H9 (cell line): ENCODE data around the gene ERN1. TPM values are rescaled to one million over a fixed set of nuclear protein-coding genes. Genes with fewer than 3 reads are reported as not detected.

Source experiments
- DNase-seq: peaks from one replicate; pipeline ENCODE4 v3.0.0-alpha.2; 2017
- H2AFZ ChIP-seq: one replicate; pipeline ENCODE4 v1.6.1; 2013; ENCODE audit warnings: mild to moderate bottlenecking, low read length, control low read depth, moderate library complexity
- H2AK5ac ChIP-seq: 2 replicates; pipeline ENCODE4 v1.6.1; 2013; ENCODE audit warnings: low read length, control low read depth, mixed read lengths; ENCODE audit not compliant: insufficient read length
- H2BK120ac ChIP-seq: one replicate; pipeline ENCODE4 v1.6.1; 2013; ENCODE audit warnings: low read depth, mild to moderate bottlenecking, low read length, control low read depth, inconsistent platforms; ENCODE audit not compliant: poor library complexity, severe bottlenecking
- H2BK12ac ChIP-seq: 2 replicates; pipeline ENCODE4 v1.6.1; 2013; ENCODE audit warnings: low read length, control low read depth, mixed read lengths, low read depth; ENCODE audit not compliant: insufficient read length
- H2BK15ac ChIP-seq: 2 replicates; pipeline ENCODE4 v1.6.1; 2013; ENCODE audit warnings: low read depth, low read length, control low read depth
- H2BK20ac ChIP-seq: one replicate; pipeline ENCODE4 v1.6.1; 2013; ENCODE audit warnings: low read depth, mild to moderate bottlenecking, low read length, control low read depth, inconsistent platforms; ENCODE audit not compliant: poor library complexity, severe bottlenecking
- H2BK5ac ChIP-seq: 2 replicates; pipeline ENCODE4 v1.6.1; 2013; ENCODE audit warnings: low read length, control low read depth, mixed read lengths; ENCODE audit not compliant: insufficient read length
- H3K14ac ChIP-seq: 2 replicates; pipeline ENCODE4 v1.6.1; 2013; ENCODE audit warnings: low read length, control low read depth; ENCODE audit not compliant: insufficient read depth
- H3K18ac ChIP-seq: 2 replicates; pipeline ENCODE4 v1.6.1; 2013; ENCODE audit warnings: low read depth, mild to moderate bottlenecking, mixed read lengths, low read length, control low read depth; ENCODE audit not compliant: insufficient read length
- H3K23ac ChIP-seq: 2 replicates; pipeline ENCODE4 v1.6.1; 2013; ENCODE audit warnings: low read length, control low read depth, mixed read lengths, low read depth; ENCODE audit not compliant: insufficient read length
- H3K23me2 ChIP-seq: 2 replicates; pipeline ENCODE4 v1.6.1; 2013; ENCODE audit warnings: low read depth, mild to moderate bottlenecking, mixed read lengths, low read length, control low read depth; ENCODE audit not compliant: insufficient read length, poor library complexity, severe bottlenecking
- H3K27ac ChIP-seq: 2 replicates; pipeline ENCODE4 v1.5.1; 2013; ENCODE audit warnings: low read length, control low read depth, mixed read lengths, low read depth; ENCODE audit not compliant: insufficient read length
- H3K27me3 ChIP-seq: 2 replicates; pipeline ENCODE4 v1.6.1; 2013; ENCODE audit warnings: low read length, control low read depth, inconsistent platforms; ENCODE audit not compliant: insufficient read depth
- H3K4ac ChIP-seq: 2 replicates; pipeline ENCODE4 v1.6.1; 2013; ENCODE audit warnings: low read depth, mild to moderate bottlenecking, control low read depth, inconsistent platforms, low read length, moderate library complexity
- H3K4me1 ChIP-seq: 2 replicates; pipeline ENCODE4 v1.6.1; 2013; ENCODE audit warnings: low read length, control low read depth, inconsistent platforms; ENCODE audit not compliant: insufficient read depth
- H3K4me2 ChIP-seq: 2 replicates; pipeline ENCODE4 v1.6.1; 2013; ENCODE audit warnings: low read length, control low read depth, mixed read lengths; ENCODE audit not compliant: insufficient read length, insufficient read depth
- H3K56ac ChIP-seq: 2 replicates; pipeline ENCODE4 v1.6.1; 2013; ENCODE audit warnings: low read depth, mild to moderate bottlenecking, mixed read lengths, low read length, control low read depth; ENCODE audit not compliant: insufficient read length
- H3K79me1 ChIP-seq: 2 replicates; pipeline ENCODE4 v1.6.1; 2013; ENCODE audit warnings: low read depth, mild to moderate bottlenecking, moderate library complexity, low read length, control low read depth, inconsistent platforms; ENCODE audit not compliant: insufficient read depth, poor library complexity, severe bottlenecking
- H3K79me2 ChIP-seq: 2 replicates; pipeline ENCODE4 v1.6.1; 2013; ENCODE audit warnings: low read length, control low read depth, inconsistent platforms; ENCODE audit not compliant: insufficient read depth
- H3K9ac ChIP-seq: 2 replicates; pipeline ENCODE4 v1.6.1; 2013; ENCODE audit warnings: low read length, control low read depth, mixed read lengths; ENCODE audit not compliant: insufficient read length; ENCODE audit errors: extremely low read depth
- H3K9me3 ChIP-seq: one replicate; pipeline ENCODE4 v1.6.1; 2013; ENCODE audit warnings: low read depth, low read length, inconsistent platforms; ENCODE audit not compliant: control insufficient read depth
- H3T11ph ChIP-seq: one replicate; pipeline ENCODE4 v1.6.1; 2013; ENCODE audit warnings: mild to moderate bottlenecking, low read length, control low read depth, inconsistent platforms
- H4K20me1 ChIP-seq: one replicate; pipeline ENCODE4 v1.6.1; 2013; ENCODE audit not compliant: control insufficient read depth, insufficient read length, insufficient read depth
- H4K5ac ChIP-seq: 2 replicates; pipeline ENCODE4 v1.6.1; 2013; ENCODE audit warnings: low read depth, mild to moderate bottlenecking, mixed read lengths, low read length, control low read depth; ENCODE audit not compliant: insufficient read length
- H4K8ac ChIP-seq: replicated peaks from 2 replicates; pipeline ENCODE4 v1.6.1; 2013; ENCODE audit warnings: low read length, control low read depth, mixed read lengths, low read depth; ENCODE audit not compliant: insufficient read length
- H4K91ac ChIP-seq: 2 replicates; pipeline ENCODE4 v1.6.1; 2013; ENCODE audit warnings: low read depth, mild to moderate bottlenecking, moderate library complexity, mixed read lengths, low read length, control low read depth; ENCODE audit not compliant: insufficient read length
- H3K27ac Mint-ChIP-seq, 3 experiments: 2 replicates in 2 of 3; 3 replicates in 1 of 3; pipeline ENCODE4 v1.8.0; 2020 to 2021; ENCODE audit warnings: mixed read lengths in 3 of 3, mild to moderate bottlenecking in 1 of 3, moderate library complexity in 1 of 3
- H3K27me3 Mint-ChIP-seq: 2 replicates; pipeline ENCODE4 v1.8.0; 2021; ENCODE audit warnings: low read depth, mild to moderate bottlenecking, moderate library complexity, mixed read lengths
- H3K36me3 Mint-ChIP-seq, 3 experiments: 2 replicates in 2 of 3; 3 replicates in 1 of 3; pipeline ENCODE4 v1.8.0; 2020 to 2021; ENCODE audit warnings: low read depth in 3 of 3, mixed read lengths in 3 of 3; ENCODE audit not compliant: insufficient read depth in 1 of 3
- H3K4me1 Mint-ChIP-seq, 2 experiments: 2 replicates each; pipeline ENCODE4 v1.8.0; 2020; ENCODE audit warnings: mixed read lengths in 2 of 2
- H3K4me3 Mint-ChIP-seq, 2 experiments: 2 replicates in 1 of 2; 3 replicates in 1 of 2; pipeline ENCODE4 v1.8.0; 2020 to 2021; ENCODE audit warnings: mild to moderate bottlenecking in 2 of 2, mixed read lengths in 2 of 2, moderate library complexity in 1 of 2
- H3K9me3 Mint-ChIP-seq, 2 experiments: 2 replicates in 1 of 2; 3 replicates in 1 of 2; pipeline ENCODE4 v1.8.0; 2020; ENCODE audit warnings: mild to moderate bottlenecking in 2 of 2, mixed read lengths in 2 of 2, moderate library complexity in 1 of 2
- WGBS: extraction: QIAGEN DNeasy Blood & Tissue Kit; methylation state at CpG from one replicate; pipeline ENCODE4 v1.1.7; 2013; ENCODE audit warnings: missing lambda C conversion rate, low lambda C conversion rate, mixed read lengths; ENCODE audit not compliant: insufficient read length; ENCODE audit errors: extremely low coverage; 5-methylcytosine and 5-hydroxymethylcytosine counted together
- total RNA-seq: library from RNA; stranded (reverse); gene quantifications from 2 replicates; pipeline ENCODE4 v1.2.1, GENCODE V29; 2021
- TF ChIP-seq, protein P1 (sequence below): fragments of 200-600 bp; sonication (generic); conservative IDR thresholded peaks from 3 replicates; pipeline ENCODE4 v1.8.0; 2021; ENCODE audit warnings: antibody characterized with exemption, mild to moderate bottlenecking

Gene ERN1
- total RNA-seq, 1 experiment from 2014 or later: 5.0 TPM

DNA sequence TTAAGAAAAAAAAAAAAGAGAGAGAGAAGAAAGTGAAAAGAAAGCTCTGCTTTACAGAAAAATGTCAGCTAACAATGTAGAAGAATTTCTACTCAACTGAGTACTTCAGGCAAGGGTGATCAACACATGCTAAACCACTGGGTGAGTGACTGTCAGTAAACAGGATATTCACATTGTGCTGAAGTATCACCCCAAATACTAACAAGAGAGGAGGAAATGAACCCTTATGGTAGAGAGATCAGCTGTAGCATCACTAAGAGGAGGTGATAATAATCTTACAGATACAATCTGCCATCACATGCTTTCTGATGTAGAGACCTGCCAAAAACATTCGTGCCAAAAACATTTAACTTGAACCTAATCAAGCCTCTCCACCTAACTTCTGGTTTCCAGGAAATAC lies 78.8 kb downstream of the ERN1 start:
- Histone ChIP-seq H3K18ac (no peak overlapping the region), H3K9me3 (no peaks in the 10 kb centered on the region), H2AK5ac (no peak overlapping the region), H2BK15ac (no peak overlapping the region), H2BK5ac (no peak overlapping the region), H2AFZ (no peak overlapping the region), H4K8ac (no peak overlapping the region), H2BK120ac (no peak overlapping the region), H2BK20ac (no peak overlapping the region), H3K27ac (no peak overlapping the region), H4K91ac (no peak overlapping the region), H4K5ac (no peak overlapping the region), H3K27me3 (no peaks in the 10 kb centered on the region), H3K14ac (no peak overlapping the region), H3K23me2 (no peaks in the 10 kb centered on the region), H3K4ac (no peak overlapping the region), H3T11ph (no peak overlapping the region), H3K23ac (no peak overlapping the region), H2BK12ac (no peak overlapping the region), H4K20me1 (no peaks in the 10 kb centered on the region), H3K79me1 (no peaks in the 10 kb centered on the region), H3K79me2 (no peaks in the 10 kb centered on the region), H3K56ac (no peak overlapping the region), H3K4me1 (peaks cover 4% of the 10 kb centered on the region; the same call in 1 of the 2 replicates), H3K4me2 (no peak overlapping the region), H3K9ac (no peak overlapping the region)
- Mint-ChIP-seq H3K9me3 (no peaks in the 10 kb centered on the region), H3K4me1 (peaks cover 5 to 7% of the 10 kb centered on the region in 2 experiments), H3K36me3 (peaks cover 0 to 16% (median 0%) of the 10 kb centered on the region in 3 experiments; a peak in 5 of 7 replicates), H3K4me3 (no peak overlapping the region), H3K27me3 (no peaks in the 10 kb centered on the region), H3K27ac (no peak overlapping the region)
- no CpG with 5 or more reads among the region's 1 CpG for WGBS
- DNase-seq: no peak
- TF ChIP-seq, protein P1, sequence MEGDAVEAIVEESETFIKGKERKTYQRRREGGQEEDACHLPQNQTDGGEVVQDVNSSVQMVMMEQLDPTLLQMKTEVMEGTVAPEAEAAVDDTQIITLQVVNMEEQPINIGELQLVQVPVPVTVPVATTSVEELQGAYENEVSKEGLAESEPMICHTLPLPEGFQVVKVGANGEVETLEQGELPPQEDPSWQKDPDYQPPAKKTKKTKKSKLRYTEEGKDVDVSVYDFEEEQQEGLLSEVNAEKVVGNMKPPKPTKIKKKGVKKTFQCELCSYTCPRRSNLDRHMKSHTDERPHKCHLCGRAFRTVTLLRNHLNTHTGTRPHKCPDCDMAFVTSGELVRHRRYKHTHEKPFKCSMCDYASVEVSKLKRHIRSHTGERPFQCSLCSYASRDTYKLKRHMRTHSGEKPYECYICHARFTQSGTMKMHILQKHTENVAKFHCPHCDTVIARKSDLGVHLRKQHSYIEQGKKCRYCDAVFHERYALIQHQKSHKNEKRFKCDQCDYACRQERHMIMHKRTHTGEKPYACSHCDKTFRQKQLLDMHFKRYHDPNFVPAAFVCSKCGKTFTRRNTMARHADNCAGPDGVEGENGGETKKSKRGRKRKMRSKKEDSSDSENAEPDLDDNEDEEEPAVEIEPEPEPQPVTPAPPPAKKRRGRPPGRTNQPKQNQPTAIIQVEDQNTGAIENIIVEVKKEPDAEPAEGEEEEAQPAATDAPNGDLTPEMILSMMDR: no peak
